Breast epithelium (tissue), 4 donors: ENCODE results near the gene RDH14. TPM values are rescaled to one million over a fixed set of nuclear protein-coding genes. Genes with fewer than 3 reads are reported as not detected.

Experiments used
- DNase-seq, 2 donors: peaks; one replicate each; pipeline ENCODE4 v3.0.0-alpha.2; 2019; ENCODE audit warnings: low spot score in 2 of 2
- H3K27ac ChIP-seq, 2 donors: fragments of 200-600 bp; sonication (generic) in 1 of 2; one replicate each; pipeline ENCODE4 v1.5.1; 2016 to 2019; ENCODE audit warnings: mild to moderate bottlenecking in 1 of 2
- H3K27me3 ChIP-seq, 2 donors: fragments of 200-600 bp; sonication (generic) in 1 of 2; one replicate each; pipeline versions ENCODE4 v1.5.1 to v1.6.0; 2017 to 2019; ENCODE audit warnings: control low read depth in 1 of 2, mild to moderate bottlenecking in 1 of 2
- H3K36me3 ChIP-seq: fragments of 200-600 bp; one replicate; pipeline ENCODE4 v1.5.1; 2019
- H3K4me1 ChIP-seq, 2 donors: fragments of 200-600 bp; sonication (generic); one replicate each; pipeline ENCODE4 v1.5.1; 2016 to 2019; ENCODE audit warnings: control low read depth in 1 of 2
- H3K4me3 ChIP-seq, 3 donors: fragments of 200-600 bp; sonication (generic); 1 replicate in 2 of 3; 2 replicates in 1 of 3; pipeline ENCODE4 v1.5.1; 2016 to 2019; ENCODE audit warnings: mild to moderate bottlenecking in 3 of 3, moderate library complexity in 2 of 3
- H3K9me3 ChIP-seq, 2 donors: fragments of 200-600 bp; sonication (generic) in 1 of 2; one replicate each; pipeline ENCODE4 v1.5.1; 2016 to 2019; ENCODE audit warnings: control low read depth in 1 of 2
- CTCF ChIP-seq, 3 donors: fragments of 450-650 bp; IDR thresholded peaks; one replicate each; pipeline ENCODE4 v1.5.1; 2016 to 2017; ENCODE audit warnings: antibody characterized with exemption in 3 of 3, mild to moderate bottlenecking in 3 of 3, moderate library complexity in 3 of 3
- POLR2A ChIP-seq: fragments of 450-650 bp; IDR thresholded peaks from one replicate; pipeline ENCODE4 v1.6.1; 2016; ENCODE audit warnings: antibody characterized with exemption, mild to moderate bottlenecking, moderate library complexity
- POLR2AphosphoS5 ChIP-seq, 3 donors: sonication (generic); formaldehyde crosslinking; IDR thresholded peaks; one replicate each; pipeline ENCODE4 v1.6.1; 2017; ENCODE audit warnings: antibody characterized with exemption in 3 of 3
- intact Hi-C: fragments of 100-400 bp; cut with DNase I; formaldehyde crosslinking; loops from one replicate; pipeline ENCODE4 v1.15.1; 2023; ENCODE audit warnings: low total_unique reads
- total RNA-seq, 3 donors: library from RNA; depleted of rRNA; stranded (reverse); fragments of >200 nt; gene quantifications; one replicate each; pipeline ENCODE4 v1.1.0, GENCODE V29; 2016

The RDH14 gene
- 10 to 100 TPM; 31.8 to 42.6 (median 35.7) TPM for total RNA-seq

GRCh38 chr2:18560031-18560796, at the start of gene RDH14:
Gene RDH14, minus strand, starts transcription at chr2:18560653. Its CDS starts 81 bp downstream, at chr2:18560572.
- Histone ChIP-seq H3K27ac (peak within 1 kb of the TSS; percentile 96 to 98), H3K4me1 (no peaks in the 10 kb centered on the region), H3K9me3 (peaks cover 5 to 8% of the 10 kb centered on the region in 2 donors), H3K27me3 (no peaks in the 10 kb centered on the region), H3K36me3 (no peaks in the 10 kb centered on the region), H3K4me3 (peak within 1 kb of the TSS; percentile 71 to 86 (median 83))
- peak; percentile 92 to 93 for DNase-seq
- TF ChIP-seq POLR2AphosphoS5 (IDR thresholded peaks at IDR 0.05) (peak; percentile 84 to 86 (median 84)), CTCF (IDR thresholded peaks at IDR 0.05) (peak in 1 of 3 donors; percentile 22), POLR2A (peak; percentile 71)
- intact Hi-C loops, result no loop called here

- no peak for DNase-seq
- Histone ChIP-seq H3K9me3 (no peaks in the 10 kb centered on the region), H3K4me1 (no peaks in the 10 kb centered on the region), H3K36me3 (no peaks in the 10 kb centered on the region), H3K27ac (no peak overlapping the region), H3K27me3 (no peaks in the 10 kb centered on the region), H3K4me3 (no peak overlapping the region)
- TF ChIP-seq POLR2AphosphoS5 (IDR thresholded peaks at IDR 0.05), result no peak
- no peak for TF ChIP-seq CTCF (IDR thresholded peaks at IDR 0.05)
- TF ChIP-seq POLR2A, result no peak
- intact Hi-C loops, result no loop called here
Measured at GRCh38 chr2:18610090-18610489, 49.6 kb upstream of the RDH14 start.

- no peaks in the 10 kb centered on the region for H3K9me3 ChIP-seq
- H3K27ac ChIP-seq, result no peak overlapping the region
- intact Hi-C loops, result no loop called here
- H3K4me3 ChIP-seq, result no peak overlapping the region
- H3K27me3 ChIP-seq, result no peaks in the 10 kb centered on the region
- no peak for DNase-seq
- H3K36me3 ChIP-seq, result no peaks in the 10 kb centered on the region
- no peaks in the 10 kb centered on the region for H3K4me1 ChIP-seq
- TF ChIP-seq CTCF (IDR thresholded peaks at IDR 0.05), result no peak
- no peak for TF ChIP-seq POLR2AphosphoS5 (IDR thresholded peaks at IDR 0.05)
- no peak for TF ChIP-seq POLR2A
Measured at GRCh38 chr2:18605115-18605514, 44.7 kb upstream of the RDH14 start.

GRCh38 chr2:18604531-18604885, 44.1 kb upstream of the RDH14 start:
- TF ChIP-seq POLR2AphosphoS5 (IDR thresholded peaks at IDR 0.05) (no peak), CTCF (IDR thresholded peaks at IDR 0.05) (no peak), POLR2A (no peak)
- no peak overlapping the region for H3K4me3 ChIP-seq
- H3K27me3 ChIP-seq, result no peaks in the 10 kb centered on the region
- no peaks in the 10 kb centered on the region for H3K4me1 ChIP-seq
- H3K9me3 ChIP-seq, result no peaks in the 10 kb centered on the region
- no peak overlapping the region for H3K27ac ChIP-seq
- no peaks in the 10 kb centered on the region for H3K36me3 ChIP-seq
- no peak for DNase-seq
- intact Hi-C loops, result no loop called here

GRCh38 chr2:18603854-18604530, 43.5 kb upstream of the RDH14 start:
- H3K9me3 ChIP-seq, result no peaks in the 10 kb centered on the region
- intact Hi-C loops, result no loop called here
- no peak for TF ChIP-seq POLR2A

More at GRCh38 chr2:18603854-18604530, 43.5 kb upstream of the RDH14 start:
- Histone ChIP-seq H3K4me3 (no peak overlapping the region), H3K36me3 (no peaks in the 10 kb centered on the region), H3K4me1 (no peaks in the 10 kb centered on the region), H3K27ac (no peak overlapping the region), H3K27me3 (no peaks in the 10 kb centered on the region)
- DNase-seq, result no peak
